CD4-positive, alpha-beta memory T cell (primary cell): ENCODE data around the gene PDE4B. TPM values are rescaled to one million over a fixed set of nuclear protein-coding genes. Genes with fewer than 3 reads are reported as not detected.
"Not testable (repeated sequence)": the region's sequence is repeated elsewhere in the genome, so short reads cannot be mapped to it uniquely, and the experiment has no call there.

Experiments
- CTCF ChIA-PET: fragments of 350-600 bp; sonication (Branson Sonifier 250); formaldehyde crosslinking; loops from one replicate; lab custom pipeline; 2021; ENCODE audit warnings: inconsistent platforms; ENCODE audit not compliant: partially characterized antibody; lab: Charles Lee
- POLR2A ChIA-PET: fragments of 350-600 bp; sonication (Branson Sonifier 250); formaldehyde crosslinking; loops from one replicate; lab custom pipeline; 2021; ENCODE audit not compliant: partially characterized antibody; lab: Charles Lee
- DNase-seq, 5 donors: peaks; one replicate each; pipeline versions ENCODE4 v3.0.0 to v3.0.0-alpha.2; 2020 to 2022; ENCODE audit warnings: mixed read lengths in 1 of 5
- H3K27ac ChIP-seq: one replicate; pipeline ENCODE4 v1.7.0; 2013; ENCODE audit warnings: low read depth, low read length
- H3K27me3 ChIP-seq: 2 replicates; pipeline ENCODE4 v1.7.0; 2013; ENCODE audit warnings: mild to moderate bottlenecking, low read length, moderate library complexity; ENCODE audit not compliant: insufficient read depth
- H3K36me3 ChIP-seq: 2 replicates; pipeline ENCODE4 v1.7.0; 2013; ENCODE audit warnings: mild to moderate bottlenecking, low read length, moderate library complexity; ENCODE audit not compliant: insufficient read depth
- H3K4me1 ChIP-seq: 2 replicates; pipeline ENCODE4 v1.7.0; 2013; ENCODE audit warnings: mild to moderate bottlenecking, low read length, moderate library complexity; ENCODE audit not compliant: insufficient read depth
- H3K4me3 ChIP-seq, 2 donors: one replicate each; pipeline ENCODE4 v1.7.0; 2013; ENCODE audit warnings: low read length in 2 of 2, mild to moderate bottlenecking in 1 of 2
- H3K9me3 ChIP-seq, 2 donors: one replicate each; pipeline ENCODE4 v1.7.0; 2013; ENCODE audit warnings: low read length in 2 of 2, control low read depth in 1 of 2; ENCODE audit not compliant: control insufficient read depth in 1 of 2
- H3K27ac Mint-ChIP-seq, 7 donors: one replicate each; pipeline ENCODE4 v1.8.0; 2020 to 2021; ENCODE audit warnings: mixed read lengths in 7 of 7, mild to moderate bottlenecking in 6 of 7, inconsistent platforms in 3 of 7, moderate library complexity in 3 of 7
- H3K27me3 Mint-ChIP-seq, 2 donors: one replicate each; pipeline ENCODE4 v1.8.0; 2020 to 2021; ENCODE audit warnings: mixed read lengths in 2 of 2
- H3K36me3 Mint-ChIP-seq, 2 donors: one replicate each; pipeline ENCODE4 v1.8.0; 2020 to 2021; ENCODE audit warnings: mixed read lengths in 2 of 2, inconsistent platforms in 1 of 2, mild to moderate bottlenecking in 1 of 2
- H3K4me1 Mint-ChIP-seq, 4 donors: one replicate each; pipeline ENCODE4 v1.8.0; 2020 to 2021; ENCODE audit warnings: mixed read lengths in 4 of 4, mild to moderate bottlenecking in 1 of 4
- H3K4me3 Mint-ChIP-seq, 8 donors: one replicate each; pipeline ENCODE4 v1.8.0; 2020 to 2021; ENCODE audit warnings: mixed read lengths in 8 of 8, mild to moderate bottlenecking in 7 of 8, moderate library complexity in 6 of 8, inconsistent platforms in 3 of 8
- H3K9me3 Mint-ChIP-seq, 8 donors: one replicate each; pipeline ENCODE4 v1.8.0; 2020 to 2021; ENCODE audit warnings: mixed read lengths in 8 of 8, mild to moderate bottlenecking in 5 of 8, inconsistent platforms in 3 of 8, moderate library complexity in 1 of 8
- intact Hi-C: fragments of 100-400 bp; cut with micrococcal nuclease; formaldehyde crosslinking; loops from one replicate; pipeline ENCODE4 v1.15.1; 2023
- polyA plus RNA-seq, 2 donors: library from polyadenylated mRNA; unstranded; fragments of 300-500 nt; fragmentation: Illumina TruSeq; gene quantifications; one replicate each; pipeline ENCODE4 v1.2.3, GENCODE V29; 2021
- total RNA-seq, 2 experiments: library from RNA; stranded (reverse); gene quantifications; one replicate each; pipeline ENCODE4 v1.2.3, GENCODE V29; 2021

Gene PDE4B
- total and polyA plus RNA-seq, 4 experiments from 2014 or later, result 33.8 to 116 (median 40.7) TPM

- Histone ChIP-seq H3K27me3 (no peaks in the 10 kb centered on the region), H3K4me1 (no peaks in the 10 kb centered on the region), H3K4me3 (no peak overlapping the region), H3K27ac (no peak overlapping the region), H3K9me3 (no peaks in the 10 kb centered on the region), H3K36me3 (no peaks in the 10 kb centered on the region)
- Mint-ChIP-seq H3K9me3 (peaks cover 0 to 4% (median 2%) of the 10 kb centered on the region in 8 donors), H3K4me1 (no peaks in the 10 kb centered on the region), H3K36me3 (no peaks in the 10 kb centered on the region), H3K27ac (no peak overlapping the region), H3K27me3 (peaks cover 9 to 12% of the 10 kb centered on the region in 2 donors), H3K4me3 (no peak overlapping the region)
- ChIA-PET POLR2A (no interaction called here), CTCF (no interaction called here)
- DNase-seq, result no peak
- intact Hi-C loops, result no loop called here
Measured at GRCh38 chr1:66108624-66109023, 315.9 kb downstream of the PDE4B start.

- CTCF ChIA-PET, result no interaction called here
Measured at GRCh38 chr1:66112744-66113400, 320.2 kb downstream of the PDE4B start.

GRCh38 chr1:66119148-66119547 lies 326.5 kb downstream of the PDE4B start:
- Histone ChIP-seq H3K9me3 (no peaks in the 10 kb centered on the region), H3K4me1 (no peaks in the 10 kb centered on the region), H3K27ac (no peak overlapping the region), H3K36me3 (no peaks in the 10 kb centered on the region), H3K4me3 (no peak overlapping the region), H3K27me3 (no peaks in the 10 kb centered on the region)
- Mint-ChIP-seq H3K27me3 (peaks cover 10 to 11% of the 10 kb centered on the region in 2 donors), H3K4me3 (no peak overlapping the region), H3K4me1 (no peaks in the 10 kb centered on the region), H3K36me3 (no peaks in the 10 kb centered on the region), H3K9me3 (peaks cover 0 to 3% (median 0%) of the 10 kb centered on the region in 8 donors), H3K27ac (no peak overlapping the region)
- ChIA-PET CTCF (no interaction called here), POLR2A (no interaction called here)
- DNase-seq, result no peak
- intact Hi-C loops, result no loop called here

More at GRCh38 chr1:66112744-66113400, 320.2 kb downstream of the PDE4B start:
- H3K9me3 ChIP-seq, result no peaks in the 10 kb centered on the region
- no peak overlapping the region for H3K4me3 ChIP-seq
- Mint-ChIP-seq H3K36me3 (no peaks in the 10 kb centered on the region), H3K4me3 (no peak overlapping the region), H3K27ac (no peak overlapping the region), H3K9me3 (peaks cover 0 to 3% (median 0%) of the 10 kb centered on the region in 8 donors), H3K4me1 (no peaks in the 10 kb centered on the region), H3K27me3 (peaks cover 8 to 16% of the 10 kb centered on the region in 2 donors)
- H3K27me3 ChIP-seq, result no peaks in the 10 kb centered on the region
- no peak overlapping the region for H3K27ac ChIP-seq
- no peaks in the 10 kb centered on the region for H3K4me1 ChIP-seq
- intact Hi-C loops, result no loop called here
- POLR2A ChIA-PET, result no interaction called here
- no peaks in the 10 kb centered on the region for H3K36me3 ChIP-seq
- no peak for DNase-seq

GRCh38 chr1:66124670-66125069 lies 332.0 kb downstream of the PDE4B start:
- Histone ChIP-seq H3K27me3 (no peaks in the 10 kb centered on the region), H3K4me3 (no peak overlapping the region), H3K36me3 (no peaks in the 10 kb centered on the region), H3K27ac (no peak overlapping the region), H3K4me1 (no peaks in the 10 kb centered on the region), H3K9me3 (no peaks in the 10 kb centered on the region)
- Mint-ChIP-seq H3K4me1 (no peaks in the 10 kb centered on the region), H3K4me3 (no peak overlapping the region), H3K27ac (no peak overlapping the region), H3K9me3 (peaks cover 0 to 3% (median 0%) of the 10 kb centered on the region in 8 donors), H3K27me3 (peaks cover 7 to 8% of the 10 kb centered on the region in 2 donors), H3K36me3 (no peaks in the 10 kb centered on the region)
- CTCF ChIA-PET, result no interaction called here
- POLR2A ChIA-PET, result no interaction called here
- intact Hi-C loops, result no loop called here
- DNase-seq, result no peak

GRCh38 chr1:66128641-66129040 lies 335.9 kb downstream of the PDE4B start:
- H3K4me3 Mint-ChIP-seq, H3K36me3 ChIP-seq, H3K9me3 ChIP-seq, H3K4me1 Mint-ChIP-seq, H3K9me3 Mint-ChIP-seq, H3K27ac Mint-ChIP-seq, H3K27me3 Mint-ChIP-seq, POLR2A ChIA-PET, intact Hi-C loops, H3K27ac ChIP-seq, H3K4me3 ChIP-seq, H3K4me1 ChIP-seq, H3K27me3 ChIP-seq, H3K36me3 Mint-ChIP-seq, CTCF ChIA-PET: not testable (repeated sequence)
- peak in 1 of 5 donors; percentile 2 for DNase-seq

- ChIA-PET POLR2A (no interaction called here), CTCF (no interaction called here)
- H3K4me3 Mint-ChIP-seq, result no peak overlapping the region
- DNase-seq, result no peak
- Histone ChIP-seq H3K36me3 (no peaks in the 10 kb centered on the region), H3K27ac (no peak overlapping the region), H3K4me1 (no peaks in the 10 kb centered on the region), H3K9me3 (no peaks in the 10 kb centered on the region), H3K27me3 (no peaks in the 10 kb centered on the region), H3K4me3 (no peak overlapping the region)
- H3K9me3 Mint-ChIP-seq, result peaks cover 0 to 3% (median 0%) of the 10 kb centered on the region in 8 donors
- intact Hi-C loops, result no loop called here
- H3K36me3 Mint-ChIP-seq, result no peaks in the 10 kb centered on the region
- no peak overlapping the region for H3K27ac Mint-ChIP-seq
- no peaks in the 10 kb centered on the region for H3K4me1 Mint-ChIP-seq
- H3K27me3 Mint-ChIP-seq, result peaks cover 10 to 18% of the 10 kb centered on the region in 2 donors
Measured at GRCh38 chr1:66132324-66132723, 339.6 kb downstream of the PDE4B start.

- no peaks in the 10 kb centered on the region for H3K4me1 Mint-ChIP-seq
- no peak for DNase-seq
- H3K36me3 Mint-ChIP-seq, result no peaks in the 10 kb centered on the region
- H3K27me3 ChIP-seq, result no peaks in the 10 kb centered on the region
- no peaks in the 10 kb centered on the region for H3K9me3 ChIP-seq
- H3K27ac Mint-ChIP-seq, result no peak overlapping the region
- no peak overlapping the region for H3K27ac ChIP-seq
- H3K27me3 Mint-ChIP-seq, result peaks cover 10 to 18% of the 10 kb centered on the region in 2 donors
- H3K9me3 Mint-ChIP-seq, result peaks cover 0 to 2% (median 0%) of the 10 kb centered on the region in 8 donors
- no peaks in the 10 kb centered on the region for H3K36me3 ChIP-seq
- H3K4me3 Mint-ChIP-seq, result no peak overlapping the region
- intact Hi-C loops, result no loop called here
- H3K4me1 ChIP-seq, result no peaks in the 10 kb centered on the region
- POLR2A ChIA-PET, result no interaction called here
- CTCF ChIA-PET, result no interaction called here
- no peak overlapping the region for H3K4me3 ChIP-seq
Measured at GRCh38 chr1:66134004-66134403, 341.3 kb downstream of the PDE4B start.
